ENCODE results near the gene TSPAN5.
"Not testable (repeated sequence)": the region's sequence is repeated elsewhere in the genome, so short reads cannot be mapped to it uniquely, and the experiment has no call there.

Gene TSPAN5

DNA sequence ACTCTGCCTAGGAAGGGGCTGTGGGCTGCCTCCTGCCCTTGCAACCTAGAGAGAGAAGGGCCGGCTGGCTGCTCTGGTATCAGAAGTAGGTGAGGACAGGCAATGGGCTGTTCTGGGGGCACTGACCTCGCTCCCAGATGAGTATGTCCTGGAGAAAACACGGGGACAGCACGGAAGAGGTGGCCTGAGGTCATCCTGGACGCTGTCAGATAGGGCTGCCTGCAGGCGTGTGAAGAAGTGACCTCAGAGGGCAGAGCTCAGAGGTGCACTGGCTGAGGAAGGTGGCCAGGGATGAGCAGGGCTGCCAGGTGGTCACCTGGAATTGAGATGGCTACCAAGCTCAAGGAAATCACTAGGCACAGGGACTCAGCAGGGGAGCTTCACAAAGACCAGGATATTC lies 159.6 kb downstream of the TSPAN5 start:
- DNase-seq (ENCODE audit: low read depth, low spot score): no peak

DNA sequence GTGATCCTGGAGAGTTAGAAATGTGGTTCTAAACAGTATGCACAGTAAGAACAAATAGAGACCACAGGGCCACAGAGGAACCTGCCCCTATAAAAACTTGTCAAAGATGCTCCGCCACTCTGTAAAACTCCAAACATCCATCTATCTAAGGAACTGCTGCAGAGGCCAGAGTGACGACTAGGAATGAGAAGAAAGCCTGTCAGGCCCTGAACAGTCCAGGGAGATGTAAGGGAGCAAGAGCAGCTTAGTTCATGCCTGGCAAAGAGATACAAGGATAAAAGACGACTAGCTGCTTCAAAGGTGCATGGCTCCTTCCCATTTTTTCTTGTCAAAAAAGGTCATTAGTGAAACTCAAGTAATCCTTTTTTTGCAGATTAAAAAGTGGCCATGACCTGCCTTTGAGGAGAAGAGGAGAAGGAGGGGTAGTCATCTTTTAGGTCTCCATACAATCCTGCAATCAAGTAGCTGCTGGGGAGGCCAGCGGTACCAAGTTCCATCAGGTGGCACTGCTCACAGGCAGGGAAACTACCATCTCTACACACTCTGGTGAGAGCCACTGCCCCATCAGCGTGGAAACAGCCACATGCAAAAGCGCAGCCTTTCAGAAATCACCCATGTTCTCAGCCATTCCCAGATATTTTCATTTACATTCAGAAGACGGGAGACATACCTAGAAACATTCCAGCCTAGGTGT lies 162.1 kb downstream of the TSPAN5 start:
- no peak for DNase-seq (ENCODE audit: low read depth, low spot score)

DNA sequence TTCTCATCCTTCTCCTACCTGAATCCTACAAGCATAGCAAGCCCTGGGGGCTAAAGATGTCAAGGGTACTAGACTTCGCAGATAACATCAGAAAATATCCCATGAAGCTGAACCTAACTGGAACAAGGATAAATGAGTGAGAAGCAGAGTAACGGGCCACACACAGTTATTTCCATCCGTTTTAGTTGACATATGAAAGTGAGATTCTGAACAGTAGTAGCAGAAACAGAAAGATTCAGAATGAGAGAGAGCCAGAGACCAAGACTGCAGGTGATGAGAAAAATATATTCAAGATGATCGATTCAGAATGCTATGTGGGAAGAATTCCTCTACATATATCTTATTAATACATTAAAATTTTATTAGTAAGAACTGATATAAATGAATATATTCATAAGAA lies 165.1 kb downstream of the TSPAN5 start:
- DNase-seq (ENCODE audit: low read depth, low spot score): no peak

DNA sequence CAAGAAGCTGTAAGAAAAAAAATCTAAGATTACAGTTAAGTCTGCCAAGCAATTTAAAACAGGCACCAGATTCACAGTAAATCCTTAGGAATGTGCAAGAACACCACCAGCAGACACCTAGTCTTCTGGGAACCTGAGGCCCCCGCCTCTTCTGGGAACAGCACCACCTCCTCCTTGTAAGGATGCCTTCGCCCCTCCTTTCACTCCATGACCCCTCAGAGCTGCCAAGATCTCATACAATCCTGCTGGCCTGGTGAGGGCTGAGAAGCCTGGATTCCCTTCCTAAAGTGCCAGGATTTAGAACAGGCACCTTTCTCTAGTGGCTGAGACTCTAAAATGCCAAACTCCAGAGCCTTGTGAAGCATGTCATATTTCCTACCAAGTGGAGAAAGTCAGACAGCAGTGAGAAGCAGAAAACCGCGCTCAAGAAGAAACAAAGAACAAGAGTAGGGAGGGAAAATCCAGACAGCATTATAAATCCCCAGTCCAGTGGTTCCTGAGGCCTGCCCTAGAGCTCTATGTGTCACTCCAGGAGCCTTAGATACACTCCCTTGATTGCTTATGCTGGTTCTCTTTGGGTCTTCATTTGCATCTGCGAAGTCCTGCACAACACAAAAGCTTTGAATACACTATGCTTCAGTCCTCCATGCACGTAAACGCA lies 166.4 kb downstream of the TSPAN5 start:
- no peak for DNase-seq (ENCODE audit: low read depth, low spot score)

DNA sequence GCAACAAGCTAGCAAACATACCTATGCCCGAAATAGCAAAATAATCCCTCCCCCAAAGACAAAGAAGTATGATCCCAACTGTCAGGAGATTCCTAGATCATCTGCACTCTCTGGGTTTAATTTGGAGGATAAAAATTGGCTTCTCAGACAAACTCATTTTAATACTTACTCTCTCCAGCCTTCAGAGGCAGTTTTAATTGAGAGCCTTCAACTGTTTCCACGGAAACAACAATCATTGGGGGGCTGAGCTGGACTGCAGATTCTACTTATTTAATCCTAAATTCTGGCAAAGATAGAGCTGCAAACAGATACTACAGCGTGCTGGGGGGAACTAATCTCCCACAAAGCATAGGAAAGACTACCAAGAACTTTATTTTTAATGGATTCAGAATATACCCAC lies 168.2 kb downstream of the TSPAN5 start:
- DNase-seq (ENCODE audit: low read depth, low spot score): no peak

DNA sequence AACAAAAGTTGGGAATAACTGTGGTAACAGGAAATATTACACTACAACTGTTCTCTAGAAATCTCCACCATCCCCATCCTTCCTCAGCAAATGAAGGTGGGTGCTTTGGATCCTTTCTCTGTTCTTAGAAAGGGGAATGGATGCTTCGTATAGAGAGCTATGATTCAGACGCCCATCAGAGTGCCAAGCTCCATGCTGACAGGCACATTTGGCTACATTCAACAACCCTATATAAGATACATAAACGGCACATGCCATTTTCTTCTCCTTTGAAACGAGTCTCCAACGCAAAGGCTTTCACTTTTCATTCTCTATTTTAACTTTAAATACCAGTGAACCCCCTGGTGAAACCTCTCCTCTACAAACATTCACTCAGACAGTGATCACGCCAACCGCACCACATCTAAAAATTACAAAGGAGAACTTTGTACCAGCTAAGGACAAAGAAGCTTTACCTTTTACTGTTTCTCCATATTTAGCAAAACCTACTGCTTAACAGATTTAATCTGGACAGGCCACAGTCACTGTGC lies 172.5 kb downstream of the TSPAN5 start:
- DNase-seq (ENCODE audit: low read depth, low spot score): no peak

DNA sequence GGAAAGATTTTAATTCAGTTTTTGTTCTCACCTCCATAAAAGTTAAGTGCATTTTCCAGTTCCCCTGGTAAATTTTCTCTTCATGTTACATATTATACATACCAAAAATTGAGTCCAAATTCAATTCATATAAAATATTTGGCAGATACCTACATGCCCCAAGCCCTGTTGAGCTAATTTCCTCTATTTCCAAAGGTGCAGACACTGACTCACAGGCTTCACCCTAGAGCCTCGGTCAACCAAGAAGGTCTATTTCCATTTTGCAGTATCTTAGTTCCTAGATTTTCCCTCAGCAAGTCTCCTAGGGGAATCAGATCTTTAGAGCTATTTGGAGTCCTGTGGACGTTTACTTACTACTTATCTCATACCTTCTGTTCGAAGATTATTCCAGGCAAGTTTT lies 174.4 kb downstream of the TSPAN5 start:
- no peak for DNase-seq (ENCODE audit: low read depth, low spot score)

DNA sequence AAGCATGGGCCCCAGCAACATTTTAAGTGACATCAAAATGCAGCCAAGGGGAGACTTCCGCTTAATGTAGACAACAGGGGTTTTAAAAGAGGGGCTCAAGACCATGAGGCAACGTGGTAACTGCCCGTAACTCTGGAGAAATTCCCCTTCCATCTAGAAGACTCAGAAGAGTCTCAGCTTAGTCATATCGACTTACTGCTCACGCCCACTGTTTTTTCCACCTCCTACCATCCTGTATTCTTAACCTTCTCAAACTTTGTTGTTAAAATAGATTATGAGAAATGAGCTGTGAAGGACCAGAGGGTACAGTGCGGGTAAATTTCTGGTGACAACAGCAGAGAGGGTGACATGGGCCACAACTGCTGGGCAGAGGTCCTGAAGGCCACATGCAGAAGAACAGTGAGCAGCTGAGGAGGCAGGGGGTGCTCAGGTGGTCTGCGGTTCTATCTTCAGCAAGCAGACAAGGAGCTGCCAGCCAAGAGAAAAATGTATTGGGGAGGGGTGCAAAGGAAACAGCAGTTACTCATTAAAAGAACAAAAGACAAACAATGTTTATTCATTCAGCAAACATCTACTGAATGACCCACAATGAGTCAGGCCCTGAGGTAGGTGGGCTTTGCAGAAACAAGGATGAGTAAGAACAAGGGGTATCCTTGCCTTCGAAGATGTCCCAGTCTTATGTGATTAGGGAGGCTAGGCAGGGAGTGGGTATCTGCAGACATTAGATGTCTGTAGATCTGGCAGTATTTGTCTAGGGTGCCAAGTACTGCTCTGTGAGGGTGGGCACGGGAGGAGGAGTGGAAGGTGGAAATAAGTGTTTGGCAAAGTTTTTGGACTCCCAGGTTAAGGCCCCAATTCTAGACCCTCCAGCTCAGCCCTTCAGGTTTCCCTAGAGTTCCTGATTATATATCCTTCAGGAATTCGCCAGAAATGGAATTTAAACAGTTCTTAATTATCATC lies 175.3 kb downstream of the TSPAN5 start:
- peak; percentile 1 for DNase-seq (ENCODE audit: low read depth, low spot score)

DNA sequence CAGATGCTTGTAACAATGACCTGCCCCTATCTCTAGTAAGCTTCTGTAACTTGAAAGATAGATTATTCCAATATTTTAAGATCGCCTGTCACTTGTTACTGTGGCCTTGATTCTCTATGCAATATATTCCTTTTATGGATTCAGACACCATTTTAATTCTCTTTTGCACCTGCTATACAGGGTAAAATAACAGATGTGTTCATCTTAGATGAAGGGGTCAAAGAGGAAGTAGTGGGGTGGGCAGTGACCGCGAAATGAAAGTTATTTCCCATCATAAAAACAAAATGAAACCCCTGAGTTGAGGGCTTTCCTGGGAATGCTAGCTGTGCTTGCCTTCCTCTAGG lies 175.9 kb downstream of the TSPAN5 start:
- DNase-seq (ENCODE audit: low read depth, low spot score): no peak

DNA sequence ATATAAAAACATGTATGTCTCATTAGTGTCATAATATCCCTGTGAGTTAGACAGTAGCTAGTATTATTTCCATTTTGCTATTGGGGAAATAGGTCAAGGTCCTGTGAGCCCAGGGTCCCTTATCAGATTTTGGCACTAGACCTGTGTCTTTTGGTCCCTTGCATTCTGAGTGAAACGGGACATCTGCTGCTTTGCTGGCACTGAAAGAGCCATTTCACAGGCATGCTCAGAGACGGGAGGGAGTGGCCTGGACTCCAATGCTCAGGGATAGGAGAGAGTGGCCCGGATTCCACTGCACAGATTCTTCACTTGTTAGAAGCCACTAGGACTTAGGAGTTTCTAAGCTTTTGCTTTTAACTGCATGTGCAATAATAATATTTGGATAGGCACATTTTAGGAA lies 177.2 kb downstream of the TSPAN5 start:
- DNase-seq (ENCODE audit: low read depth, low spot score): no peak

DNA sequence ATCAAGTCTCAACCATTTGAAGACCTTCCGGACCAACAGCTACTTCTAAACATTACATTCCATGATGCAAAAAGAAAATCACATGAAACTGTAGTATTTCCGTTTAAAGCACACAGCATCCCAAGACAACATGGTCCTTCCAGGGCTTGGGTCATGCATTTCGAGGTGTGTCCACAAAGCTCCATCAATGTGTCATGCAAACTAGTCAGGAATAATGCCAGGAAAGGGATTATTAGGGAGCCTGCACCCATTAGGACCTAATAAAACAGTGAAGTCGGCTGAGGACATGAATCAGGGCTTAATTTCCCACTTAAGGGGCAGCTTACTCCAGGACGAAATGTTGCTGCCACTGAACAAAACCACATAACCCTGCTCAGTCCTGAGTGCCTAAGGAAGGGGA lies 177.9 kb downstream of the TSPAN5 start:
- no peak for DNase-seq (ENCODE audit: low read depth, low spot score)

DNA sequence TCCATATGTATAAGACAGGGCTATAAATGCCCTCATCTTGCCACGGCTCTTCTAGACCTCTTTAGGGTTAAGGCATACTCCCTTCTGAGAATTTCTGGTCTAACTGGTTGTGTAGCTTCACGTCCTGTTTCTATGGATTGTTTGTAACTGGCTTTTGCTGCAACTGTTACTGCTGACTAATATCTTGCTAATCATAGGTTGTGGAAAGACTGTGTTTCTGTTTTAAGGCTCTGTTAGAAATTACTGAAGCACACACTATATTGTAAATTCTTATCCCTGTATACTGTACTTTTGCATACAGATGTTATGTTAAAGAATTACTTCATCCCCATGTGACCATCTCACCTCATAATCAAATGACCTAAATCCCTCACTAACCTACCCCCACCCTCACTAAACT lies 178.8 kb downstream of the TSPAN5 start:
- not testable (repeated sequence) for DNase-seq (ENCODE audit: low read depth, low spot score)

DNA sequence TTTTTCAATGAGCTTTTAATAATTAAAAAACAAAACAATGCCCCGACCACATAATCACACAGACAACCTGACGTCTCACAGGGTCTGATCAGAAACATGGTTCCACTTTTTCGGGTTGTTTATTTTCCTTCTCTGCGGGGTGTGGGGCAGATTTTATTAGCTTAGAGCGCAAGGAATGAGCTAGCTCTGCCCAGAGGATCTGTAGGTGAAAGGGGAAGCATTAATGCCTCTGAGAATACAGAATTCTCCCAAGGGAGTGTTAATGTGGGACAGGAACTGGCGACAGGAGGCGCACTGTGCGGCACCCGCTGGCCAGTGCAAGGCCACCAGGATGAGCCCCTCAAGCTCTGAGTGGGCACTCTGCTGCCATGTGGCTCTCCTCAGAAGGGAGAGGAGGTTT lies 181.5 kb downstream of the TSPAN5 start:
- DNase-seq (ENCODE audit: low read depth, low spot score): no peak

DNA sequence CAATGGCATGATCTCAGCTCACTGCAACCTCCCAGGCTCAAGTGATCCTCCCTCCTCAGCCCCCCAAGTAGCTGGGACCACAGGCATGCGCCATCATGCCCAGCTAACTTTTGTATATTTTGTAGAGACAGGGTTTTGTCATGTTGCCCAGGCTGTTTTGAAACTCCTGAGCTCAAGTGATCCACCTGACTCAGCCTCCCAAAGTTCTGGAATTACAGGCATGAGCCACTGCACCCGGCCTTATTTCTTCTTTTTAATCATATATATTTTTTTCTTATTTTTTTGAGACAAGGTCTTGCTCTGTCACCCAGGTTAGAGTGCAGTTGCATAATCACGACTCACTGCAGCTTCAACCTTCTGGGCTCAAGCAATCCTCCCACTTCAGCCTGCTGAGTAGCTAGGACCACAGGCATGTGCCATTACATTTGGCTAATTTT lies 184.0 kb downstream of the TSPAN5 start:
- no peak for DNase-seq (ENCODE audit: low read depth, low spot score)

DNA sequence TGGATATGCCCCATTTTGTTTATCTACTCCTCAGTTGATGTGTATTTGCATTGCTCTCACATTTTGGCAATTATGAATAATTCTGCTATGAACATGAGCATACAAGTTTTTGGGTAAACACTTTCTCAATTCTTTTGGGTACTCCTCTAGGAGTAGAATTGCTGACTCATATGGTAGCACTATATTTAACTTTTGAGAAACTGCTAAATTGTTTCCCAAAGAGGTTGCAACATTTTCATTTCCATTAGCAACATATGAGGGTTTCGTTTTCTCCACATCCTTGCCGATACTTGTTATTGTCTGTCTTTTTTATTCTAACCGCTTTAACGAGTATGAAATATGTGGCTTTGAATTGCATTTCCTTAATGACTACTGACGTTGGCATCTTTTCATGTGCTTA lies 185.4 kb downstream of the TSPAN5 start:
- DNase-seq (ENCODE audit: low read depth, low spot score): no peak

DNA sequence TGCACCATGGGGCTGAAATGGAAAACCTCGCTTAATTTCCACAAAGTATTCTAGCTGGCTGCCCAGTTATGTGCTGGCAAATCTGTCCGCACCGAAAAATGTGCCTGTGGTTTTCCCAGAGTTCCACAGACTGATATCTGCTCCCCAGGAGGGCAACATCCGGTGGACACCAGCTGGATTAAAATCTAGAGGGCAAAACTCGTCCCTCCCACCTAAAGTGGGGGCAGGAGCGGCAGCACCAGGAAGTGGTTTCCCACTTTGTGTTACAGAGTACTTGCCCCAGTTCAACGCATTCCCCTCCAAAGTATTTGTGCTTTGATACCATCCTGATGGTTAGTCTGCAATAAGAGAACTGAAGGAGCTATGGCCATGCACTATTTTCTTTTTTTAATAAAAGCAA lies 187.6 kb downstream of the TSPAN5 start:
- DNase-seq (ENCODE audit: low read depth, low spot score): no peak

DNA sequence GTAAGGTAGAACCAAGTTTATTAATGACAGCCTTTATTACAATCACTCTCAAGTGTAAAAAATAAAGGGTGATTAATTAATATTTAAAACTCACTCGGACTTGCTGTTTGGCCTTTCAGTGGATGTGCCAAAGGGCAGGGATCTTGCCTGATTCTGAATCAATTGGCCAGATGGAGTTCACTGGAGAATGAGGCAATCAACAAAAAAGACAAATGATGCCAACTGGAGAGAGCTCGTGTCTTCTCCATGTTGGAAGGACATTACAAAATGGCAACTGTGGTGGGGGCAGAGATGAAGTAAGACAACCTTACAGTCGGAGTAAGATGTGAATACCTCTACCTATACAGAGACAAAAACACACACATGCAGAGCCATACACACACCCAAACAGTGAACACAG lies 188.0 kb downstream of the TSPAN5 start:
- no peak for DNase-seq (ENCODE audit: low read depth, low spot score)

DNA sequence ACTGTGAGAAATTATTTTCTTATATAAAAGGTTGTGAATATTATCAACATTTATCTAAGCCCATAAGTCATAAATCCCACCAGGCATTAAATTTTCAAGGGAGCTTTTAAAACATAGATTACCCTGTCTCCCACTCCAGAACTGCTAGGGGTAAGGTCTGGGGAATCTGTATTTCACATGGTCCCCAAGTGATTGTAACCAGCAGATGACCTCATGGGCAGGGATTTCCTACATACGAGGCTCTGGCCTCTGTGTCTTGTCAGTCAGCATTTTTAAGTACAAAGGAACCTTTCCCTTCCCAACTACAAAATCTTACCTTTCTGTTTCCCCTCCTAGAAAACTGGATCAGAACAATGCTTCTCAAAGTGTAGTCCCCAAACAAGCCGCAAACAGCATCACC lies 188.6 kb downstream of the TSPAN5 start:
- no peak for DNase-seq (ENCODE audit: low read depth, low spot score)

DNA sequence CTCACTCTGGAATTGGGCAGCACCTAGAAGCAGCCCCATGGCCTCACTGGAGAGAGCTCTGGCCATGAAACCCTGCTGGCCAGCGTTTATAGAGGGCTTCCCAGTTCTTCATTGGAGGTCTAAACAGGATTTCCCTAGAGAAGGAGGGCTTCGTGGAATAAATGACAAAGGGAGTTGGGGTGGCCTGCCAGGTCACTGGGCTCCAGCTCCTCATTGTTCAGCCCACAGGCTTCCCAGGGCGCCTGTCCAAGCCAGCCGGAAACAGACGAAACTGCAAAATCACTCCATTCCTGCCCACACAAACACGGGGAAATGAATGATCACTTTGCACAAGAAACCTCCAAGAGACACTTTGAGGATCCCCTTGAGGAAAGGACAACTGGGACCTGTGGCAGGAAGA lies 189.7 kb downstream of the TSPAN5 start:
- DNase-seq (ENCODE audit: low read depth, low spot score): no peak

DNA sequence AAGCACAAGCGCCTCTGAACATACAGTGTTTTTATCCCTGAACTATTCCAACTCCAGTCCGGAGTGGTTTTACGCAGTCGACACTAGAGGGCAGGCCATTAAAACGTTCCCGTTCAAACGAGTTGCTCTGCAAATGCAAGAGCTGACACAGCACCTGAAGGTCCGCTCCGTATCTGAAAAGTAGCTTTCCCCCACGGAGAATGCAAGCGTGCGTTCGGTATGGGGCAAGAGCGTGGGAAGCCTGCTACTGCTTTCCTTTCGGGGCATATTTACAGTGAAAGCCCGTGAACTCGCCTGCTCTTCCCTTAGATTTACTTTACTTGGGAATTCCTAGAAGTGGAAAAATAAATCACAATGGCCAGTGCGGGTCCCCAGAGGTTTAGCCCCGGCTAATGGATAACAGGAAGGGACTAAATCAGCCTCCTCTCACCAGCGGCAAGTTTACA lies 190.8 kb downstream of the TSPAN5 start:
- DNase-seq (ENCODE audit: low read depth, low spot score): peak; percentile 51

DNA sequence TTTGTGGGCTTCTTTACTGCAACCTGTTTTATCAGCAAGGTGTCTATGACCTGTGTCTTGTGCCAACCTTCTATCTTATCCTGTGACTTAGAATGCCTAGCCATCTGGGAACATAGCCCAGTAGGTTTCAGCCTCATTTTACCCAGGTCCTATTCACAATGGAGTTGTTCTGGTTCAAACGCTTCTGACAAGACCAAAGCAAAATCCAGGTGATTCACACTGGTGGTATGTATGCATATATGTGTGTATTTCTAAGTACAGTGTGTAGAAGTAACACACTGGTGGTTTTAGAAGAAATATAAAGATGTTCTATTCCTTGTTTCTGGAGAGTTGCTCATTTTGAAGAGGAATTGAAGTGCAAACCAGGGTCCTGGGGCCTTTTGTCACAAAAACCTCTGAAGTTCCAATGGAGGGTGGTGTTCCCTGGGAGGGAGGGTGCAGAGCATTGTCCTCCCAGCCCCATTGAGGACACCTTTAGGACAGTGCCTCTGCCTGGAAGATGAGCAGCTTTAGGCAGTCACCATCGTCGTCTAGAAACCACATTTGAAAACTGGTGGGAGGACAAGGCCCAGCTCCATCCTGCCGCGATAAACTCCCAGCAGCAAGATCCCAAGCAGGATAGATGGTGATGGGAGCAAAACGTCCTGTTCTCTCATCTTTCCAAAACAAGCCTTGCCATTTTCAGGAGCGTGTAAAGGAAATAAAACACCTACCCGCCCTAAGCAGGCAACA lies 191.4 kb downstream of the TSPAN5 start:
- DNase-seq (ENCODE audit: low read depth, low spot score): no peak

DNA sequence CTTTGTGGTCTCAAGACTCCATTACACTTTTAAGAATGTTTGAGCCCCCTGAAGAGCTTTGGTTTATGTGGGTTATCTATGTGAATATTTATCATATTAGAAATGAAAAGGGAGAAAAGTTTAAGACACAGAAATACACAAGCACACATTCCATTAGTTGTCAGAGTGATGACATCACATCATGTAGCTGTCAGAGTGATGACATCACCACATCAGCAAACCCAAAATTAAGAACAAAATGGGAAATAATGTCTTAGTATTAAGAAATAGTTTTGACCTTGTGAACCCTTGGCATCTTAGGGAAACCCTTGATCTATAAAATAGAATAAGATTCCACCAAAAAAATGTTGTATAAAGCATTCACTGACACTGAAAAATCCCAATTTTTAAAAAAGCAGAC lies 195.9 kb downstream of the TSPAN5 start:
- no peak for DNase-seq (ENCODE audit: low read depth, low spot score)
